H1 (cell line): Measurements from ENCODE around the gene GET3. TPM values are rescaled to one million over a fixed set of nuclear protein-coding genes. Genes with fewer than 3 reads are reported as not detected.

ENCODE experiments used
- CTBP2 ChIP-seq: IDR thresholded peaks from 2 replicates; pipeline ENCODE4 v1.7.0; 2011; ENCODE audit warnings: borderline replicate concordance, mild to moderate bottlenecking, moderate library complexity, mixed read lengths, low read length; ENCODE audit not compliant: insufficient read depth, insufficient read length
- KDM1A ChIP-seq: fragments of 200-600, 300-600 bp; sonication (generic); IDR thresholded peaks from 2 replicates; pipeline ENCODE4 v1.7.1; 2016; ENCODE audit warnings: mild to moderate bottlenecking, low read length, borderline replicate concordance
- RAD21 ChIP-seq, 2 experiments: IDR thresholded peaks in 1 of 2; conservative IDR thresholded peaks in 1 of 2; 2 replicates each; pipeline ENCODE4 v1.6.1; 2011; ENCODE audit warnings: low read depth in 2 of 2, low read length in 2 of 2, improper control_type of control experiment in 1 of 2, inconsistent platforms in 1 of 2, mild to moderate bottlenecking in 1 of 2, moderate library complexity in 1 of 2
- TAF1 ChIP-seq: IDR thresholded peaks from 2 replicates; pipeline ENCODE4 v1.6.1; 2011; ENCODE audit warnings: mild to moderate bottlenecking, low read depth, low read length
- polyA plus RNA-seq, 7 experiments: library from polyadenylated mRNA; depleted of rRNA in 3 of 7; stranded (reverse) in 5 of 7; unstranded in 2 of 7; fragments of >200 nt in 5 of 7; fragments of 200-250 nt in 2 of 7; gene quantifications; 1 replicate in 5 of 7; 2 replicates in 1 of 7; 4 replicates in 1 of 7; pipeline versions ENCODE4 v1.2.1 to v1.2.3, GENCODE V29; 2011 to 2013; ENCODE audit warnings: missing spikeins in 2 of 7, mixed read lengths in 2 of 7
- total RNA-seq: library from RNA; stranded (reverse); fragmentation: NEBNext Ultra II Directional; extraction: Animal tissue kit (Norgen Biotek cat#: 25700); gene quantifications from 2 replicates; pipeline ENCODE4 v1.2.1, GENCODE V29; 2021

Gene GET3
- total and polyA plus RNA-seq, 2 of the 8 experiments (the other 6 are each of a cell fraction or from before 2014, with no cell fraction given): 105 to 297 TPM

DNA sequence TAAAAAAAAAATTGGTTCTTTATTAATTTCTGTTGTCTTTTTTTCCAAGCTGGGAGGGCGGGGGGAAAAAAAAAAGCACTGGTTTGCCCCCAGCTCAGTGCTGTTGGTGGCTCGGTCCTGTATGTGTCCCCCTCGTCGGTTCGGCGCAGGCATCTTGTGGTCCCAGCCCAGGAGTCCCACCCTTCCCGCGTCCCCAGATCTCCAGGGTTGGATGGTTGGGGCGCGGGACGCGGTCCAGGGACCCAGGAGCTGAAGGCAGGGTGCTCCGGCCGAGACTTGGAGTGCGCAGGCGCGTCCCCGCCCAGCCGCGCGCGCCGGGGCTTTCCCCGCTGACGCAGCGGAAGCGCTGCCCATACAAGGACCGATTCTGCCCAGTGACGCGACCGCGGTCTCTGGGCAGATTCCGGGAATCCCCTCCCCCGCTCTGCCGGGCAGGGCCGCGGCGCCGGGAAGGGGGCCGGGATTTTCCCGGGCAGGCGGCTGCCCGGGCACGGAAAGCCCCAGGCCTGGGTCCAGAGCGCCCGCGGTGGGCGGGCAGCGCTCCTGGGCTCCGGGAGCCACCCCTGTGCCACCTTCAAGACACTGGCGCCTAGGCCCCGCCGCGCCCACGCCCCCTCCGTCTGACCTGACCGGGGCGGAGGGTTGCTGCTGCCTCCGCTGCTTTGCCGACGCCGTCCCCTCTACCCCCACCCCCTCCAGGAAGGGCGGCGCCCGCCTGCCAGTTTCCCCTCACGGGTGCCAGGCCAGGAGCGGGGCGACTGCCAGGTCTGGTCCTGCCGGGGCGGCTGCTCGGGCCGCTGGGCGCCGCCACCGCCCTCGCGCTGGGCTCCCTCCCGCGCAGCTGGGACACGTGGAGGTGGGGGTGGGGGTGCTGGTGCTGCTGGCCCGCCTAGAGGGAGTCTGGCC, 56.2 kb downstream of the GET3 start (continued):
- peak; percentile 51 for TF ChIP-seq CTBP2
- TF ChIP-seq TAF1: no peak; the same call in none of the 2 replicates
- no peak for TF ChIP-seq KDM1A
- TF ChIP-seq RAD21 (IDR thresholded peaks at IDR 0.05 in 1 of 2, conservative IDR thresholded peaks at IDR 0.05 in 1 of 2; ENCODE audit: low read depth in 2 of 2, low read length in 2 of 2): no peak
- TF ChIP-seq, all 59 proteins: peak for 21
